Adrenal gland (tissue), 5 donors: ENCODE data around the gene ZDHHC5.

Experiments
- POLR2A ChIP-seq, 2 donors: fragments of 450-650 bp; IDR thresholded peaks; one replicate each; pipeline ENCODE4 v1.6.1; 2017; ENCODE audit warnings: antibody characterized with exemption in 2 of 2, mild to moderate bottlenecking in 2 of 2, moderate library complexity in 1 of 2
- TF ChIP-seq, protein P1 (sequence below), 6 experiments: fragments of 450-650 bp in 4 of 6; fragments of 200-600 bp in 2 of 6; sonication (generic) in 1 of 6; IDR thresholded peaks; 1 replicate in 5 of 6; 2 replicates in 1 of 6; pipeline versions ENCODE4 v1.5.1 to v1.8.0; 2016 to 2021; ENCODE audit warnings: antibody characterized with exemption in 6 of 6, mild to moderate bottlenecking in 2 of 6, moderate library complexity in 1 of 6
- donor health status: DM: no; HTN: no; CAD: no.

DNA sequence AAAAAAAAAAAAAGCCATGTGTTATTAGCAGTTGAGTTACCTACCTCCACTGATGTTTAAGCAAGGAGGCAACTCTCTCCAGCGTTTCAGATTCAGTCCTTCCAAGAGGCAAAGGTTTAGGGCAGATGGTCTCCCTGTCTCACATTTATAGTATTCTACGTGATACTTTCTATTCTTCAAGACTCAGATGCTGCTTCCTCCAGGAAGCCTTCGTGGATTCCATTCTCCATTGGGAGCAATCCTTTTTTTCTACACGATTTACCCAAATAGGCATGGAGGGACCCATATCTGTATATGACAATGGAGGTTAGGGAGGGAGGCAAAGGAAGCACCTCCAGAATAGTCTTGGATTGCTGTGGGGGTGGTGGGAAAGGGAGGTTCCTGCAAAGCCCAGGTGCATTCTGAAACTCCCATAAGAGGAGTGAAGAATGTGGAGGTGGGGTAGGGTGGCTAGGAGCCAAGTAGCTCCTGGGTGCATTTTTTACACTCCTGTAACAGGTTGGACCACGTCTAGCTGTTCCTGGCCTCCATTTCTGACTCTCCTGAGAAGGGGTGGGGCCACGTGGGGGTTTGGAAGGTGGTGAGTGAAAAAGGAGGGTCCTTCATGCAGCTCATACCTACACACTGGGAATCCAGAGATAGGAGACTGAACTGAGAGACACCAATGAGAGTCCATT, 34.4 kb upstream of the ZDHHC5 start:
- TF ChIP-seq, protein P1, sequence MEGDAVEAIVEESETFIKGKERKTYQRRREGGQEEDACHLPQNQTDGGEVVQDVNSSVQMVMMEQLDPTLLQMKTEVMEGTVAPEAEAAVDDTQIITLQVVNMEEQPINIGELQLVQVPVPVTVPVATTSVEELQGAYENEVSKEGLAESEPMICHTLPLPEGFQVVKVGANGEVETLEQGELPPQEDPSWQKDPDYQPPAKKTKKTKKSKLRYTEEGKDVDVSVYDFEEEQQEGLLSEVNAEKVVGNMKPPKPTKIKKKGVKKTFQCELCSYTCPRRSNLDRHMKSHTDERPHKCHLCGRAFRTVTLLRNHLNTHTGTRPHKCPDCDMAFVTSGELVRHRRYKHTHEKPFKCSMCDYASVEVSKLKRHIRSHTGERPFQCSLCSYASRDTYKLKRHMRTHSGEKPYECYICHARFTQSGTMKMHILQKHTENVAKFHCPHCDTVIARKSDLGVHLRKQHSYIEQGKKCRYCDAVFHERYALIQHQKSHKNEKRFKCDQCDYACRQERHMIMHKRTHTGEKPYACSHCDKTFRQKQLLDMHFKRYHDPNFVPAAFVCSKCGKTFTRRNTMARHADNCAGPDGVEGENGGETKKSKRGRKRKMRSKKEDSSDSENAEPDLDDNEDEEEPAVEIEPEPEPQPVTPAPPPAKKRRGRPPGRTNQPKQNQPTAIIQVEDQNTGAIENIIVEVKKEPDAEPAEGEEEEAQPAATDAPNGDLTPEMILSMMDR (IDR thresholded peaks at IDR 0.05), result no peak
- TF ChIP-seq POLR2A (IDR thresholded peaks at IDR 0.05), result no peak
